Neural cell (in vitro differentiated cells): Measurements from ENCODE around the gene ODAD3.

ENCODE experiments used
- CTCF ChIP-seq: fragments of 450-650 bp; IDR thresholded peaks from 2 replicates; pipeline ENCODE4 v1.5.1; 2014; ENCODE audit warnings: antibody characterized with exemption, mild to moderate bottlenecking, moderate library complexity; ENCODE audit not compliant: poor library complexity, severe bottlenecking
- REST ChIP-seq: IDR thresholded peaks from 2 replicates; pipeline ENCODE4 v1.6.1; 2012; ENCODE audit warnings: borderline replicate concordance
- TAF1 ChIP-seq: IDR thresholded peaks from 2 replicates; pipeline ENCODE4 v1.6.1; 2012; ENCODE audit warnings: low read depth

GRCh38 chr19:11383706-11384048 lies 51.2 kb downstream of the ODAD3 start:
- no peak for TF ChIP-seq CTCF
- TF ChIP-seq REST, result no peak
- no peak for TF ChIP-seq TAF1
